C1 segment of cervical spinal cord (tissue), 14 donors: ENCODE measurements around the gene ITGB1.

Experiments used
- DNase-seq, 14 donors: peaks; one replicate each; lab custom pipeline; 2025; lab: John Stamatoyannopoulos, UW

ITGB1 gene

DNA sequence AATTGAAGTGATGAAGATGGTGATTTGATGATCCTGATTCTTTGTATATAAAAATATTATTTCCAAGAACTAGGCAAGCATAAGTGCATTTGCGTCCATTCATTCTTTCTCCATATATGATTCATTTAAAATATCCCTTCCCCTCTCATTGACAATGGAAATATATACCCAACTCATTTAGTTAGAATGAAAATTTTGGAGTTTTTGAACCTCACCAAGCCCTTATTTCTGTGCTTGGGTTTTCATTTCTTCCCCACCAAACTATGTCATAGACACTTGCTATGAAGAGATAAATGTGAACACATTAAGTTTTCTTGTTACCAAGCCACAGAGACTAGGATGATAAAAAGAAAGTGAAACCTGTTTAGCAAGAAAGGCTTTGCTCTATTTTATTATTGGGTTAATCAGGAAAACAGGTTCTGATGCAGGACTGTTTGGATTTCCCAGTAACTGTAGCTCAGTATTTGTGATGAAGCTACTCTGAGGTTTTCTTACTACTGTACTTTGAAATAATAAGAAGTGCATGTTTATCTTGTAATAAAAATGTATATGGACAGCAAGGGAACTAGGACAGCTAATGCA, 68.3 kb downstream of the ITGB1 start:
- no peak for DNase-seq

GRCh38 chr10:32888161-32888927, 69.7 kb downstream of the ITGB1 start:
- no peak for DNase-seq

GRCh38 chr10:32887481-32887880, 70.5 kb downstream of the ITGB1 start:
- no peak for DNase-seq

DNA sequence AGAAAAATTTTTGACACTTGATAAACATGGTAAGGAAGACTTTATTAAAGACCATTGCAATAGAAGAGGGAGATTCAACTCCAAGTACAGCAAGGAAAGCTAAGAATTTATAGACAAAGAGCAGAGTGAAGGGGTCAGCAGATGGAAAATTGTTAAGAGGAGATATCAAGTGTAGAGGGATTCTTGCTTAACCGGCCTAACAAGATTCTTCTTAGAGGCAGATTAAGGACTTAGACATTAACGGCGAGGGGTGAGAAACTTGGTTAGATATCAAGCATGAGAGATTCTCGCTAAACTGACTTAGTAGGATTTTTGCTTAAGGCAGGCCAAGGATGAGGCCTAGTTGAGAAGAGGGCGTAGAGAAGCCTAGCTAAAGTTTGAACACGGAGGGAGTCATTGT, 76.0 kb downstream of the ITGB1 start:
- DNase-seq: no peak

DNA sequence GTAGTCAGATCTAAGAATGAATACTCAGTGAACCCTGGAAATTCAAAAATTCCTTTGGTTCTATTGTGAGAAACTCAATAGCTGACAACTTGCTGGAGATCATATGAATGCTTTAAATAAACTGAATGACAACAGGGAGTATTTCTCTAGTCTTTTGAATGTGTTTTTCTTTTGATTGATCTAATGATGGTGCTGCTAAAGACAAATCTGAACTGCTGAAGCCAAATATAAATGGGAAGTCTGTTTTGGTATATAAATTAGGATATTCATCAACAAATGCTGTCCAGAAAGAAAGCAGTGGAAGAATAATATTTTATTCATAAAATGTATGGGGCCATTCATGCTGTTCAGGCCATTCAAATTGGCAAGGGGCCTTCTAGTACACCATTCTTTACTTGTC, 79.4 kb downstream of the ITGB1 start:
- DNase-seq: no peak

DNA sequence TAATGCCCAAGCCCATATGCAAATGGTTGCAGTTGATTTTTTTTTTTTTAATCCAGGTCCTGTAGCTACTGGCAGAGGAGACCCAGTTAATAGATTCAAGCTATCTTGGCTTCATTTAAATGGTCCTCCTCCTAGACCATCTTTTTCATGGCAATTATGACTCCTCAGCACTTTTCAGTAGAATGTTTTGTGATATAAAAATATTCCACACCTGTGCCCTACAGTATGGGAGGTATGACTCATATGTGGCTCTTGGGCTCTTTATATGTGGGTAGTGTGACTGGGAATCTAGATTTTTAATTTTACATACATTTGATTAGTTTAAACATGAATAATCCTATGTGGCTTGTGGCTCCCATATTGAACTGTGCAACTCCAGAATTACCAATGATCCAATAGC, 80.1 kb downstream of the ITGB1 start:
- DNase-seq: no peak

DNA sequence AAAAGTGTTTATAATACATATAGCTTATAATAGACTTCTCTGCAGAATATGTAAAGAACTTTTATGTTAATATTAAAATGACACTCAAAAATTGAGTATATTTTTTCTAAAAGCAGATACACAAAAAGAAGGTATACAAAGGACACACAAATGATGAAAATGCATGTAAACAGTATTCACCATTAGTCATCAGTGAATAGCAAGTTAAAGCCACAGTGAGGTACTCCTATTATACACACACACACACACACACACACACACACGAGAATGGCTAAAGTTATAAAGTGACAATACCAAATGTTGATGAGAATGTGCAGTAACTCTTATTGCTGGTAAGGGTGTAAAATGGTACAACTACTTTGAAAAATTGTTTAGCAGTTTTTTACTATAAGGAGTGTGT, 92.9 kb downstream of the ITGB1 start:
- DNase-seq: no peak

DNA sequence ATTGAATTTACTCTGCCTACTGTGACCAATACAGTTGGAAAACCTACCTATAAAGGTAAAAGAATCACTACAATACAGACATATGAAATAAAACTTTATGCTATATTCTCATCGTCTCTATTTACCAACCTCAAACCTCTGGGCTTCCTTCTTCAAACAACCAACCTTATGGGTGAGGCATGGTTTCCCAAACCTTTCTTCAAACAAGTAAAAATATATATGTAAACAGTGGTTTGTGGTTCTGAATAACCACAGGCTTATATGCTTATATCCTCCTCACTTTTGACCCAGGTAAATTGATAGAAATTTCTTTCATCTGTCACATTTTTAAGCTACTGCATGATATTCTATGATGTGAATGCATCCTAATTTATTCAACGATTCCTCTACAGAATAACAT, 103.6 kb downstream of the ITGB1 start:
- no peak for DNase-seq

- DNase-seq: no peak
These were observed 106.7 kb downstream of the ITGB1 start for GRCh38 chr10:32851301-32851700.
